DOHH2 (cell line): Measurements from ENCODE around the gene STYX.
"Not testable (repeated sequence)": the region's sequence is repeated elsewhere in the genome, so short reads cannot be mapped to it uniquely, and the experiment has no call there.

Experiments
- EZH2phosphoT487 ChIP-seq: fragments of 200-600 bp; sonication (generic); IDR thresholded peaks from 2 replicates; pipeline ENCODE4 v1.6.1; 2017; ENCODE audit warnings: borderline replicate concordance, mild to moderate bottlenecking, antibody characterized with exemption, low read length, moderate library complexity, mixed read lengths
- TF ChIP-seq, protein P1 (sequence below): fragments of 200-600 bp; sonication (generic); IDR thresholded peaks from one replicate; pipeline ENCODE4 v1.5.1; 2014; ENCODE audit warnings: antibody characterized with exemption, mild to moderate bottlenecking, low read depth, low read length; ENCODE audit not compliant: poor library complexity, severe bottlenecking

DNA sequence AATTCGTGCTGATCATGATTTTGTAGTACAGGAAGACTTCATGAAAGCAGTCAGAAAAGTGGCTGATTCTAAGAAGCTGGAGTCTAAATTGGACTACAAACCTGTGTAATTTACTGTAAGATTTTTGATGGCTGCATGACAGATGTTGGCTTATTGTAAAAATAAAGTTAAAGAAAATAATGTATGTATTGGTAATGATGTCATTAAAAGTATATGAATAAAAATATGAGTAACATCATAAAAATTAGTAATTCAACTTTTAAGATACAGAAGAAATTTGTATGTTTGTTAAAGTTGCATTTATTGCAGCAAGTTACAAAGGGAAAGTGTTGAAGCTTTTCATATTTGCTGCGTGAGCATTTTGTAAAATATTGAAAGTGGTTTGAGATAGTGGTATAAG, 2.5 kb upstream of the STYX start:
- TF ChIP-seq, protein P1, sequence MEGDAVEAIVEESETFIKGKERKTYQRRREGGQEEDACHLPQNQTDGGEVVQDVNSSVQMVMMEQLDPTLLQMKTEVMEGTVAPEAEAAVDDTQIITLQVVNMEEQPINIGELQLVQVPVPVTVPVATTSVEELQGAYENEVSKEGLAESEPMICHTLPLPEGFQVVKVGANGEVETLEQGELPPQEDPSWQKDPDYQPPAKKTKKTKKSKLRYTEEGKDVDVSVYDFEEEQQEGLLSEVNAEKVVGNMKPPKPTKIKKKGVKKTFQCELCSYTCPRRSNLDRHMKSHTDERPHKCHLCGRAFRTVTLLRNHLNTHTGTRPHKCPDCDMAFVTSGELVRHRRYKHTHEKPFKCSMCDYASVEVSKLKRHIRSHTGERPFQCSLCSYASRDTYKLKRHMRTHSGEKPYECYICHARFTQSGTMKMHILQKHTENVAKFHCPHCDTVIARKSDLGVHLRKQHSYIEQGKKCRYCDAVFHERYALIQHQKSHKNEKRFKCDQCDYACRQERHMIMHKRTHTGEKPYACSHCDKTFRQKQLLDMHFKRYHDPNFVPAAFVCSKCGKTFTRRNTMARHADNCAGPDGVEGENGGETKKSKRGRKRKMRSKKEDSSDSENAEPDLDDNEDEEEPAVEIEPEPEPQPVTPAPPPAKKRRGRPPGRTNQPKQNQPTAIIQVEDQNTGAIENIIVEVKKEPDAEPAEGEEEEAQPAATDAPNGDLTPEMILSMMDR, result not testable (repeated sequence)
- not testable (repeated sequence) for TF ChIP-seq EZH2phosphoT487
